BE2C (cell line): ENCODE results near the gene MFSD2A.
"Not testable (repeated sequence)": the region's sequence is repeated elsewhere in the genome, so short reads cannot be mapped to it uniquely, and the experiment has no call there.

Source experiments
- DNase-seq: peaks from one replicate; pipeline ENCODE4 v3.0.0-alpha.2; 2020
- H3K27me3 ChIP-seq: fragments of 250-450 bp; sonication (Bioruptor Pico); 2 replicates; pipeline ENCODE4 v1.5.1; 2020; ENCODE audit warnings: mild to moderate bottlenecking
- H3K36me3 ChIP-seq: fragments of 250-450 bp; sonication (Bioruptor Pico); 2 replicates; pipeline ENCODE4 v1.5.1; 2020; ENCODE audit warnings: mild to moderate bottlenecking
- H3K4me1 ChIP-seq: fragments of 250-450 bp; sonication (Bioruptor Pico); 2 replicates; pipeline ENCODE4 v1.5.1; 2020
- H3K4me3 ChIP-seq: 2 replicates; pipeline ENCODE4 v1.5.1; 2011; ENCODE audit warnings: low read depth, low read length
- H3K9me3 ChIP-seq: fragments of 250-450 bp; sonication (Bioruptor Pico); 2 replicates; pipeline ENCODE4 v1.5.1; 2020
- CTCF ChIP-seq: IDR thresholded peaks from 2 replicates; pipeline ENCODE4 v1.5.1; 2012; ENCODE audit warnings: mild to moderate bottlenecking, low read depth, low read length

The MFSD2A gene

GRCh38 chr1:39960431-39960958 is 5.5 kb downstream of the MFSD2A start:
- Histone ChIP-seq H3K4me1 (peaks cover 3% of the 10 kb centered on the region; the same call in 1 of the 2 replicates), H3K36me3 (no peaks in the 10 kb centered on the region), H3K27me3 (no peaks in the 10 kb centered on the region), H3K4me3 (no peak overlapping the region), H3K9me3 (no peaks in the 10 kb centered on the region)
- no peak for TF ChIP-seq CTCF
- DNase-seq = peak; percentile 83

- TF ChIP-seq CTCF = no peak
- DNase-seq = no peak
- H3K27me3 ChIP-seq = no peaks in the 10 kb centered on the region
- no peaks in the 10 kb centered on the region for H3K36me3 ChIP-seq
- H3K4me3 ChIP-seq = no peak overlapping the region
- peaks cover 3% of the 10 kb centered on the region; the same call in 1 of the 2 replicates for H3K4me1 ChIP-seq
- H3K9me3 ChIP-seq = no peaks in the 10 kb centered on the region
These were observed 7.5 kb downstream of the MFSD2A start for GRCh38 chr1:39962450-39962825.

- not testable (repeated sequence) for H3K9me3 ChIP-seq, H3K36me3 ChIP-seq, H3K4me3 ChIP-seq, H3K4me1 ChIP-seq, H3K27me3 ChIP-seq, DNase-seq
These were observed 8.0 kb downstream of the MFSD2A start for GRCh38 chr1:39962964-39963363.

GRCh38 chr1:39964552-39964951 is 9.6 kb downstream of the MFSD2A start:
- TF ChIP-seq CTCF = no peak
- H3K4me1 ChIP-seq = peaks cover 3% of the 10 kb centered on the region; the same call in 1 of the 2 replicates
- H3K27me3 ChIP-seq = no peaks in the 10 kb centered on the region
- DNase-seq = no peak
- H3K9me3 ChIP-seq = no peaks in the 10 kb centered on the region
- no peaks in the 10 kb centered on the region for H3K36me3 ChIP-seq
- no peak overlapping the region for H3K4me3 ChIP-seq

- H3K36me3 ChIP-seq = no peaks in the 10 kb centered on the region
These were observed 10.1 kb downstream of the MFSD2A start for GRCh38 chr1:39965044-39965443.

GRCh38 chr1:39969048-39969447 is 14.1 kb downstream of the MFSD2A start:
- no peak overlapping the region for H3K4me3 ChIP-seq
- H3K36me3 ChIP-seq = no peaks in the 10 kb centered on the region
- no peaks in the 10 kb centered on the region for H3K4me1 ChIP-seq
- no peaks in the 10 kb centered on the region for H3K9me3 ChIP-seq
- no peak for DNase-seq
- TF ChIP-seq CTCF = no peak
- no peaks in the 10 kb centered on the region for H3K27me3 ChIP-seq

More at GRCh38 chr1:39965044-39965443, 10.1 kb downstream of the MFSD2A start:
- H3K4me1 ChIP-seq = peaks cover 3% of the 10 kb centered on the region; the same call in 1 of the 2 replicates
- H3K27me3 ChIP-seq = no peaks in the 10 kb centered on the region
- no peaks in the 10 kb centered on the region for H3K9me3 ChIP-seq
- no peak for TF ChIP-seq CTCF
- no peak overlapping the region for H3K4me3 ChIP-seq
- no peak for DNase-seq
